ENCODE data around the gene APBA2. TPM values are rescaled to one million over a fixed set of nuclear protein-coding genes. Genes with fewer than 3 reads are reported as not detected.

APBA2 gene
- total RNA-seq, 1 experiment from 2014 or later, result 12.9 TPM

DNA sequence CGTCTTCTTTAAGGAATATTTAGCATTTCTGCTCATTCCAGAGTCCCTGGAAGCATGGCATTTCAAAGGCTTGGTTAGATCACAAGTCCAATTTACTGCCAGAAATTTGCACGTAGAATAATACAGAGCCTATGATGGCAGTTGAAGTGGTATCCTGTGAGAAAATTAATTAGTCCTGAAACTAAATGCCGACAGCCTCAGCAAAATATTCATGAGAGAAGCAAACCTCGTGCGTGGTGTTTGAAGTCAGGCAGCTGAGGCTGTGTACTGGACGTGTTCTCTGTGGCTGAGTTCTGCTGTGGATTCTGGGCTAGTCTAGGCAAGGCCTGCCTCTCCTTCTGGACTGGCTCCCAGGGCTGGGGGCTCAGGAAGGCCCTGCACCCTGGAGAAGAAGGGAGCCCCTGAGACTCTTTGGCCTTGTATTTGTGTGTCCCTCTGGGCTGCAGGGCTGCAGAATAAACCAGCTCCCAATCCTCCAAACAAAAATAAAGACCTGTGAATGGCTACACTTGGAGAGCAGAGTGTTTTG is 106.6 kb downstream of the APBA2 start:
- ChIA-PET POLR2A (ENCODE audit: low non-redundant PET) (no interaction called here), CTCF (no interaction called here)
- intact Hi-C loops (cut with micrococcal nuclease; ENCODE audit: unreplicated experiment), result no loop called here
- no TSS peak for BruUV-seq (replicated peaks)
- Histone ChIP-seq H3K27ac (ENCODE audit: low read depth, low read length, poor library complexity, severe bottlenecking) (no peak overlapping the region), H3K4me1 (ENCODE audit: insufficient read depth, low read length, poor library complexity, severe bottlenecking) (no peaks in the 10 kb centered on the region), H3K36me3 (ENCODE audit: insufficient read depth, low read length, poor library complexity, severe bottlenecking) (no peaks in the 10 kb centered on the region), H3K4me3 (ENCODE audit: low read depth, low read length, poor library complexity, severe bottlenecking) (no peak overlapping the region), H3K27me3 (replicated peaks; ENCODE audit: insufficient read depth, low read depth, low read length, poor library complexity) (no peaks in the 10 kb centered on the region), H3K9me3 (ENCODE audit: low read depth, low read length, poor library complexity, severe bottlenecking) (no peaks in the 10 kb centered on the region)
- no peak for DNase-seq (ENCODE audit: low spot score)
- TF ChIP-seq, protein P1, sequence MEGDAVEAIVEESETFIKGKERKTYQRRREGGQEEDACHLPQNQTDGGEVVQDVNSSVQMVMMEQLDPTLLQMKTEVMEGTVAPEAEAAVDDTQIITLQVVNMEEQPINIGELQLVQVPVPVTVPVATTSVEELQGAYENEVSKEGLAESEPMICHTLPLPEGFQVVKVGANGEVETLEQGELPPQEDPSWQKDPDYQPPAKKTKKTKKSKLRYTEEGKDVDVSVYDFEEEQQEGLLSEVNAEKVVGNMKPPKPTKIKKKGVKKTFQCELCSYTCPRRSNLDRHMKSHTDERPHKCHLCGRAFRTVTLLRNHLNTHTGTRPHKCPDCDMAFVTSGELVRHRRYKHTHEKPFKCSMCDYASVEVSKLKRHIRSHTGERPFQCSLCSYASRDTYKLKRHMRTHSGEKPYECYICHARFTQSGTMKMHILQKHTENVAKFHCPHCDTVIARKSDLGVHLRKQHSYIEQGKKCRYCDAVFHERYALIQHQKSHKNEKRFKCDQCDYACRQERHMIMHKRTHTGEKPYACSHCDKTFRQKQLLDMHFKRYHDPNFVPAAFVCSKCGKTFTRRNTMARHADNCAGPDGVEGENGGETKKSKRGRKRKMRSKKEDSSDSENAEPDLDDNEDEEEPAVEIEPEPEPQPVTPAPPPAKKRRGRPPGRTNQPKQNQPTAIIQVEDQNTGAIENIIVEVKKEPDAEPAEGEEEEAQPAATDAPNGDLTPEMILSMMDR (conservative IDR thresholded peaks at IDR 0.05; ENCODE audit: low read depth, low read length), result no peak
- no peak for TF ChIP-seq EZH2 (IDR thresholded peaks at IDR 0.05; ENCODE audit: borderline replicate concordance, low read depth, low read length, poor library complexity, severe bottlenecking)

- DNase-seq (ENCODE audit: low spot score), result no peak
- Histone ChIP-seq H3K36me3 (ENCODE audit: insufficient read depth, low read length, poor library complexity, severe bottlenecking) (no peaks in the 10 kb centered on the region), H3K27me3 (replicated peaks; ENCODE audit: insufficient read depth, low read depth, low read length, poor library complexity) (no peaks in the 10 kb centered on the region), H3K27ac (ENCODE audit: low read depth, low read length, poor library complexity, severe bottlenecking) (no peak overlapping the region), H3K4me1 (ENCODE audit: insufficient read depth, low read length, poor library complexity, severe bottlenecking) (no peaks in the 10 kb centered on the region), H3K4me3 (ENCODE audit: low read depth, low read length, poor library complexity, severe bottlenecking) (no peak overlapping the region), H3K9me3 (ENCODE audit: low read depth, low read length, poor library complexity, severe bottlenecking) (no peaks in the 10 kb centered on the region)
- no TSS peak for BruUV-seq (replicated peaks)
- POLR2A ChIA-PET (ENCODE audit: low non-redundant PET), result no interaction called here
- intact Hi-C loops (cut with micrococcal nuclease; ENCODE audit: unreplicated experiment), result no loop called here
- CTCF ChIA-PET, result no interaction called here
- no peak for TF ChIP-seq EZH2 (IDR thresholded peaks at IDR 0.05; ENCODE audit: borderline replicate concordance, low read depth, low read length, poor library complexity, severe bottlenecking)
- TF ChIP-seq, protein P1 (conservative IDR thresholded peaks at IDR 0.05; ENCODE audit: low read depth, low read length), result no peak
Measured at GRCh38 chr15:28993051-28993719, 107.4 kb downstream of the APBA2 start.

DNA sequence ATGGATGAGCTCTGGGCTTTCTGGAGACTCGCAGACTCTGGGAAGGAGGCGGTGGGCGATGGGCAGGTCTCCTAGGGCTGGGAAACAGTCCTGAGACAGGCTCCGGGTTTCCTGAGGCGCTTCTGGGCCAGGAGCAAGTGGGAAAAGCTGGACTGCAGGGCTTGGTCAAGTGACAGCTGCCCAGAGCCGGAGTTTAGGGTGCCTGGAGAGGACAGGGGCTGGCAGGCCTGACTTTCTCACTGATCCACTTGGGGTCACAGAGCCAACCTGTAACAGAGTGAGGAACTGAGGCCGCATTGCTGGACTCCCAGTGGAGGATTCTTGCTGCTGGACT is 107.9 kb downstream of the APBA2 start:
- Histone ChIP-seq H3K36me3 (ENCODE audit: insufficient read depth, low read length, poor library complexity, severe bottlenecking) (no peaks in the 10 kb centered on the region), H3K9me3 (ENCODE audit: low read depth, low read length, poor library complexity, severe bottlenecking) (no peaks in the 10 kb centered on the region), H3K4me3 (ENCODE audit: low read depth, low read length, poor library complexity, severe bottlenecking) (no peak overlapping the region), H3K27ac (ENCODE audit: low read depth, low read length, poor library complexity, severe bottlenecking) (no peak overlapping the region), H3K27me3 (replicated peaks; ENCODE audit: insufficient read depth, low read depth, low read length, poor library complexity) (no peaks in the 10 kb centered on the region), H3K4me1 (ENCODE audit: insufficient read depth, low read length, poor library complexity, severe bottlenecking) (no peaks in the 10 kb centered on the region)
- TF ChIP-seq, protein P1 (conservative IDR thresholded peaks at IDR 0.05; ENCODE audit: low read depth, low read length), result no peak
- no peak for TF ChIP-seq EZH2 (IDR thresholded peaks at IDR 0.05; ENCODE audit: borderline replicate concordance, low read depth, low read length, poor library complexity, severe bottlenecking)
- no peak for DNase-seq (ENCODE audit: low spot score)
- CTCF ChIA-PET, result no interaction called here
- BruUV-seq (replicated peaks), result no TSS peak
- POLR2A ChIA-PET (ENCODE audit: low non-redundant PET), result no interaction called here
- intact Hi-C loops (cut with micrococcal nuclease; ENCODE audit: unreplicated experiment), result no loop called here
